Cerebellar nuclear complex (tissue), 1 donor: ENCODE measurements around the gene PALLD.
"Not testable (repeated sequence)": the region's sequence is repeated elsewhere in the genome, so short reads cannot be mapped to it uniquely, and the experiment has no call there.

Source experiments
- DNase-seq, 2 experiments: peaks; one replicate each; lab custom pipeline; 2025; lab: John Stamatoyannopoulos, UW

The PALLD gene

GRCh38 chr4:168796362-168797106 is 299.7 kb downstream of the PALLD start:
- no peak for DNase-seq

GRCh38 chr4:168797194-168797593 is 300.3 kb downstream of the PALLD start:
- DNase-seq = no peak

GRCh38 chr4:168797738-168798375 is 301.0 kb downstream of the PALLD start:
- no peak for DNase-seq

- DNase-seq = no peak
Observed at GRCh38 chr4:168800926-168801325, 304.1 kb downstream of the PALLD start.

GRCh38 chr4:168802222-168802621 is 305.4 kb downstream of the PALLD start:
- no peak for DNase-seq

GRCh38 chr4:168803052-168803451 is 306.2 kb downstream of the PALLD start:
- not testable (repeated sequence) for DNase-seq

GRCh38 chr4:168803732-168804131 is 306.9 kb downstream of the PALLD start:
- DNase-seq = no peak

GRCh38 chr4:168804146-168804545 is 307.3 kb downstream of the PALLD start:
- no peak for DNase-seq

- no peak for DNase-seq
Observed at GRCh38 chr4:168805341-168805740, 308.5 kb downstream of the PALLD start.

- DNase-seq = not testable (repeated sequence)
Observed at GRCh38 chr4:168806247-168806646, 309.4 kb downstream of the PALLD start.

GRCh38 chr4:168811207-168811606 is 314.4 kb downstream of the PALLD start:
- DNase-seq = no peak

GRCh38 chr4:168811786-168812651 is 315.2 kb downstream of the PALLD start:
- no peak for DNase-seq

GRCh38 chr4:168812806-168813205 is 316.0 kb downstream of the PALLD start:
- DNase-seq = no peak

GRCh38 chr4:168813890-168814289 is 317.0 kb downstream of the PALLD start:
- DNase-seq = no peak

GRCh38 chr4:168815379-168816345 is 318.8 kb downstream of the PALLD start:
- no peak for DNase-seq

- no peak for DNase-seq
Observed at GRCh38 chr4:168817370-168817769, 320.5 kb downstream of the PALLD start.

GRCh38 chr4:168822481-168822880 is 325.6 kb downstream of the PALLD start:
- no peak for DNase-seq

GRCh38 chr4:168825975-168826374 is 329.1 kb downstream of the PALLD start:
- DNase-seq = no peak

- DNase-seq = no peak
Observed at GRCh38 chr4:168826620-168827019, 329.8 kb downstream of the PALLD start.

GRCh38 chr4:168830777-168831512 is 334.1 kb downstream of the PALLD start:
- no peak for DNase-seq

GRCh38 chr4:168831585-168831918 is 334.7 kb downstream of the PALLD start:
- no peak for DNase-seq
